Small intestine (tissue), 7 donors: Measurements from ENCODE around the gene VTI1A. TPM values are rescaled to one million over a fixed set of nuclear protein-coding genes. Genes with fewer than 3 reads are reported as not detected.
"Not testable (repeated sequence)": the region's sequence is repeated elsewhere in the genome, so short reads cannot be mapped to it uniquely, and the experiment has no call there.

Experiments
- DNase-seq, 2 donors: peaks; one replicate each; pipeline versions ENCODE4 v3.0.0 to v3.0.0-alpha.2; 2013
- FAIRE-seq: peaks from 2 replicates; lab custom pipeline; 2012; peaks lifted over from hg19 to GRCh38; lab: Jason Lieb, UNC
- H3K27ac ChIP-seq, 3 donors: one replicate each; pipeline ENCODE4 v1.5.1; 2013; ENCODE audit warnings: low read length in 2 of 3, mild to moderate bottlenecking in 2 of 3, control low read depth in 1 of 3, inconsistent platforms in 1 of 3, low read depth in 1 of 3, moderate library complexity in 1 of 3
- H3K27me3 ChIP-seq, 3 donors: one replicate each; pipeline ENCODE4 v1.6.1; 2013; ENCODE audit warnings: low read length in 3 of 3, inconsistent platforms in 1 of 3; ENCODE audit not compliant: control insufficient read depth in 3 of 3, insufficient read depth in 3 of 3
- H3K36me3 ChIP-seq, 3 donors: one replicate each; pipeline ENCODE4 v1.6.1; 2013; ENCODE audit warnings: low read length in 3 of 3, inconsistent platforms in 1 of 3, low read depth in 1 of 3, mild to moderate bottlenecking in 1 of 3, moderate library complexity in 1 of 3; ENCODE audit not compliant: control insufficient read depth in 3 of 3, insufficient read depth in 2 of 3
- H3K4me1 ChIP-seq, 3 donors: one replicate each; pipeline ENCODE4 v1.6.1; 2013; ENCODE audit warnings: low read length in 2 of 3, inconsistent platforms in 1 of 3, low read depth in 1 of 3, mild to moderate bottlenecking in 1 of 3, moderate library complexity in 1 of 3; ENCODE audit not compliant: control insufficient read depth in 3 of 3, insufficient read depth in 2 of 3
- H3K4me3 ChIP-seq, 3 donors: one replicate each; pipeline ENCODE4 v1.5.1; 2013; ENCODE audit warnings: low read length in 3 of 3, control low read depth in 1 of 3, inconsistent platforms in 1 of 3, low read depth in 1 of 3, mild to moderate bottlenecking in 1 of 3, moderate library complexity in 1 of 3
- H3K9me3 ChIP-seq, 2 donors: one replicate each; pipeline ENCODE4 v1.6.1; 2013; ENCODE audit warnings: low read depth in 1 of 2, low read length in 1 of 2; ENCODE audit not compliant: control insufficient read depth in 2 of 2, insufficient read depth in 1 of 2
- WGBS, 3 donors: extraction: QIAGEN DNeasy Blood & Tissue Kit; methylation state at CpG; one replicate each; pipeline ENCODE4 v1.1.7; 2013; 5-methylcytosine and 5-hydroxymethylcytosine counted together
- polyA plus RNA-seq, 4 donors: library from polyadenylated mRNA; stranded (reverse) in 3 of 4; unstranded in 1 of 4; fragments of 200-250 nt in 3 of 4; fragments of 120-200 nt in 1 of 4; gene quantifications; one replicate each; pipeline versions ENCODE4 v1.2.1 to v1.2.3, GENCODE V29; 2013
- donor health status: healthy with polysubstance abuse.
- donor health status: control.
- donor health status: control.
- donor health status: Bipolar disorder and iron deficiency.
- donor health status: healthy.

The VTI1A gene
- polyA plus RNA-seq, 4 donors: 13.8 to 16.8 (median 16.0) TPM

- DNase-seq (no peak), FAIRE-seq (no peak)
- no peak overlapping the region for H3K4me3 ChIP-seq
- H3K27ac ChIP-seq: no peak overlapping the region
- no peaks in the 10 kb centered on the region for H3K27me3 ChIP-seq
- no peaks in the 10 kb centered on the region for H3K9me3 ChIP-seq
- H3K36me3 ChIP-seq: peaks cover 3 to 10% (median 10%) of the 10 kb centered on the region in 3 donors
- 92 to 97% (median 93%) methylated on average over 3 of the region's 3 CpGs for WGBS, 3 donors
- peaks cover 0 to 6% (median 0%) of the 10 kb centered on the region in 3 donors for H3K4me1 ChIP-seq
These were observed 92.3 kb downstream of the VTI1A start for GRCh38 chr10:112539340-112539739.

- H3K36me3 ChIP-seq: peaks cover 3 to 12% (median 10%) of the 10 kb centered on the region in 3 donors
- DNase-seq, H3K27me3 ChIP-seq, H3K9me3 ChIP-seq, H3K27ac ChIP-seq, H3K4me3 ChIP-seq, H3K4me1 ChIP-seq, FAIRE-seq: not testable (repeated sequence)
- WGBS, 3 donors: 96 to 99% (median 98%) methylated on average over 5 of the region's 5 CpGs
These were observed 95.8 kb downstream of the VTI1A start for GRCh38 chr10:112542823-112543222.

GRCh38 chr10:112546474-112546873 lies 99.5 kb downstream of the VTI1A start:
- Histone ChIP-seq H3K36me3 (peaks cover 0 to 10% (median 0%) of the 10 kb centered on the region in 3 donors), H3K4me3 (no peak overlapping the region), H3K27me3 (no peaks in the 10 kb centered on the region), H3K4me1 (no peaks in the 10 kb centered on the region), H3K27ac (no peak overlapping the region), H3K9me3 (no peaks in the 10 kb centered on the region)
- DNase-seq (no peak), FAIRE-seq (no peak)
- WGBS, 3 donors: 71 to 88% (median 85%) methylated on average over 2 of the region's 2 CpGs

- FAIRE-seq (no peak), DNase-seq (no peak)
- Histone ChIP-seq H3K9me3 (no peaks in the 10 kb centered on the region), H3K4me3 (no peak overlapping the region), H3K36me3 (peaks cover 0 to 5% (median 0%) of the 10 kb centered on the region in 3 donors), H3K27ac (no peak overlapping the region), H3K27me3 (no peaks in the 10 kb centered on the region), H3K4me1 (no peaks in the 10 kb centered on the region)
- WGBS, 3 donors: 95 to 96% (median 96%) methylated on average over 8 of the region's 8 CpGs
These were observed 101.7 kb downstream of the VTI1A start for GRCh38 chr10:112548535-112549276.

- DNase-seq: peak in 1 of 2 donors; percentile 11
- Histone ChIP-seq H3K36me3 (no peaks in the 10 kb centered on the region), H3K4me3 (no peak overlapping the region), H3K9me3 (no peaks in the 10 kb centered on the region), H3K27ac (no peak overlapping the region), H3K4me1 (no peaks in the 10 kb centered on the region), H3K27me3 (no peaks in the 10 kb centered on the region)
- FAIRE-seq: no peak
- WGBS, 3 donors: 20 to 69% (median 46%) methylated on average over 4 of the region's 4 CpGs
These were observed 105.6 kb downstream of the VTI1A start for GRCh38 chr10:112552593-112553110.

GRCh38 chr10:112553315-112553714 lies 106.3 kb downstream of the VTI1A start:
- Histone ChIP-seq H3K27ac (no peak overlapping the region), H3K4me1 (no peaks in the 10 kb centered on the region), H3K9me3 (no peaks in the 10 kb centered on the region), H3K27me3 (no peaks in the 10 kb centered on the region), H3K4me3 (no peak overlapping the region), H3K36me3 (no peaks in the 10 kb centered on the region)
- 92 to 97% (median 96%) methylated on average over 3 of the region's 3 CpGs for WGBS, 3 donors
- DNase-seq (no peak), FAIRE-seq (no peak)

- Histone ChIP-seq H3K36me3 (no peaks in the 10 kb centered on the region), H3K27me3 (no peaks in the 10 kb centered on the region), H3K4me1 (no peaks in the 10 kb centered on the region), H3K9me3 (no peaks in the 10 kb centered on the region), H3K4me3 (no peak overlapping the region), H3K27ac (no peak overlapping the region)
- DNase-seq: no peak
- no peak for FAIRE-seq
These were observed 107.2 kb downstream of the VTI1A start for GRCh38 chr10:112554263-112554662.

- DNase-seq (no peak), FAIRE-seq (no peak)
- Histone ChIP-seq H3K27ac (no peak overlapping the region), H3K4me3 (no peak overlapping the region), H3K36me3 (no peaks in the 10 kb centered on the region), H3K27me3 (no peaks in the 10 kb centered on the region), H3K9me3 (no peaks in the 10 kb centered on the region), H3K4me1 (no peaks in the 10 kb centered on the region)
- WGBS, 3 donors: 29 to 76% (median 49%) methylated on average over 2 of the region's 2 CpGs
These were observed 110.2 kb downstream of the VTI1A start for GRCh38 chr10:112557197-112557596.
